Measurements from ENCODE around the gene LSAMP.

DNA sequence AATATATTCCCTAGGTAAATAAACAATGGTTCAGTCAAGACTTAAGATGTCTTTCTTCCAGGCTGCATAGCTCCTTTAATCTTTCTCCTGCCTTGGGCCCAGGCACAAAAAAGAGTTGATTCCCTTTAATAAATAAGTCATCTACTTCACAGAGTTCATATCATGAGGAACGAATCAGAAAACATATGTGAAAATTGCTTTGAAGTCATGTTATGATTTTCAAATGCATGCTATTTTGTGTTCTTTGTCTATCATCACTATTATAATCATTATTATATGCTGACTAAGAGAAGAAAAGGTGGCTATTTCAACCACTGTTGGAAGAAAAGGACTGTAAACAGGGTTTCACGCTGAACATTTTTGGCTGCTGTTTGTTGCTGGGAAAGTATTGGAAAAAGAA, 70.4 kb downstream of the LSAMP start:
- TF ChIP-seq, protein P1, sequence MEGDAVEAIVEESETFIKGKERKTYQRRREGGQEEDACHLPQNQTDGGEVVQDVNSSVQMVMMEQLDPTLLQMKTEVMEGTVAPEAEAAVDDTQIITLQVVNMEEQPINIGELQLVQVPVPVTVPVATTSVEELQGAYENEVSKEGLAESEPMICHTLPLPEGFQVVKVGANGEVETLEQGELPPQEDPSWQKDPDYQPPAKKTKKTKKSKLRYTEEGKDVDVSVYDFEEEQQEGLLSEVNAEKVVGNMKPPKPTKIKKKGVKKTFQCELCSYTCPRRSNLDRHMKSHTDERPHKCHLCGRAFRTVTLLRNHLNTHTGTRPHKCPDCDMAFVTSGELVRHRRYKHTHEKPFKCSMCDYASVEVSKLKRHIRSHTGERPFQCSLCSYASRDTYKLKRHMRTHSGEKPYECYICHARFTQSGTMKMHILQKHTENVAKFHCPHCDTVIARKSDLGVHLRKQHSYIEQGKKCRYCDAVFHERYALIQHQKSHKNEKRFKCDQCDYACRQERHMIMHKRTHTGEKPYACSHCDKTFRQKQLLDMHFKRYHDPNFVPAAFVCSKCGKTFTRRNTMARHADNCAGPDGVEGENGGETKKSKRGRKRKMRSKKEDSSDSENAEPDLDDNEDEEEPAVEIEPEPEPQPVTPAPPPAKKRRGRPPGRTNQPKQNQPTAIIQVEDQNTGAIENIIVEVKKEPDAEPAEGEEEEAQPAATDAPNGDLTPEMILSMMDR (IDR thresholded peaks at IDR 0.05) = no peak
- TF ChIP-seq EZH2 (IDR thresholded peaks at IDR 0.05; ENCODE audit: borderline replicate concordance, insufficient read depth, low read depth, low read length, poor library complexity, severe bottlenecking) = no peak
